Epithelial cell of prostate (primary cell): ENCODE results near the gene BTG2.
A peak's percentile ranks its signal among the peaks of the same experiment; 100 is the strongest.
"Not testable (repeated sequence)": the region's sequence is repeated elsewhere in the genome, so short reads cannot be mapped to it uniquely, and the experiment has no call there.

Experiments
- DNase-seq: peaks from one replicate; pipeline ENCODE4 v3.0.0-alpha.2; 2011; ENCODE audit warnings: low read depth, low spot score
- H3K27ac ChIP-seq: fragments of 450-650 bp; 2 replicates; pipeline ENCODE4 v1.5.1; 2017; ENCODE audit warnings: mild to moderate bottlenecking

The BTG2 gene, protein sequence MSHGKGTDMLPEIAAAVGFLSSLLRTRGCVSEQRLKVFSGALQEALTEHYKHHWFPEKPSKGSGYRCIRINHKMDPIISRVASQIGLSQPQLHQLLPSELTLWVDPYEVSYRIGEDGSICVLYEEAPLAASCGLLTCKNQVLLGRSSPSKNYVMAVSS

DNA sequence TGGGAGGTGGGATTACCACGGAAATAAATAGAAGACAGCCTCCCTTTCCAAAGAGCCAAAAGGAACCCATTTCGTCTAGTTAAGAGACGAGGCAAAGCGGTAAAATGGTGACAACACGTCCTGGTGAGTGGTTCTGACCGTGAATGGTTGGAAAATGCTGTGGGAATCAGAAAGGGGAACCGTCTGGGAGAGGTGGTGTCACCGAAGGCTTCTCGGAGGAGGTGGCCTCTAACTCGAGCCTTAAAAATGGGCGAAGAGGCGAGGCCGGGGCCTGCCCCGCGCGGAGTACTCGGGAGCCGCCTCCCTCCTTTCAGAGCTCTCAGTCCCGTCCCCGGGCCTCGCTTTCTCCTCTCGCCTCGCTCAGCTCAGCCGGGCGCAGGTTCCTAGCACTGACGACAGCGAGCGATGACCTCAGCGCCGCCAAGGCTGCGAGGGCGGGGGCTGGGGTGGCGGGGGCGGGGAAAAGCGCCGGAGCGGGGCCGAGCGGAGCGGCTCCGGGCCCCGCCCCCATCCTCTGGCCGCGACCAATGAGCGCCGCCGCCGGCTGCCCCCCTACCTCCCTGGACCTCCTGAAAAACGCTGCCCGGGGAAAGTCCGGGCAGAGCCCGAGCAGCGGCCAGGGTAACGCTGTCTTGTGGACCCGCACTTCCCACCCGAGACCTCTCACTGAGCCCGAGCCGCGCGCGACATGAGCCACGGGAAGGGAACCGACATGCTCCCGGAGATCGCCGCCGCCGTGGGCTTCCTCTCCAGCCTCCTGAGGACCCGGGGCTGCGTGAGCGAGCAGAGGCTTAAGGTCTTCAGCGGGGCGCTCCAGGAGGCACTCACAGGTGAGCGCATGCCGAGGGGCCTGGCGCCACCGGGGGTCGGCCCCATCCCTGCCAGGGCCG, at the start of gene BTG2:
Gene BTG2 (plus strand): TSS at position 601 of the 890 bp plus-strand sequence. CDS start 88 bp downstream, at position 689.
- DNase-seq = peak; percentile 66
- peak within 1 kb of the TSS; percentile 91 for H3K27ac ChIP-seq

DNA sequence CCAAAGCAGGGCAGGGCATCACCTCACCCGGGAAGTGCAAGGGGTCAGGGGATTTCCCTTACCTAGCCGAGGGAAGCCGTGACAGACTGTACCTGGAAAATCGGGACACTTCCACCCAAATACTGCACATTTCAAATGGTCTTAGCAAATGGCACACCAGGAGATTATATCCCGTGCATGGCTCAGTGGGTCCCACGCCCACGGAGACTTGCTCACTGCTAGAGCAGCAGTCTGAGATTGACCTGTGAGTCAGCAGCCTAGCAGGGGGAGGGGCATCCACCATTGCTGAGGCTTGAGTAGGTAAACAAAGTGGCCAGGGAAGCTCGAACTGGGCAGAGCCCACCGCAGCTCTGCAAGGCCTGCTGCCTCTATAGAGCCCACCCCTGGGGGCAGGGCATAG, 48.7 kb upstream of the BTG2 start:
- H3K27ac ChIP-seq, DNase-seq: not testable (repeated sequence)

DNA sequence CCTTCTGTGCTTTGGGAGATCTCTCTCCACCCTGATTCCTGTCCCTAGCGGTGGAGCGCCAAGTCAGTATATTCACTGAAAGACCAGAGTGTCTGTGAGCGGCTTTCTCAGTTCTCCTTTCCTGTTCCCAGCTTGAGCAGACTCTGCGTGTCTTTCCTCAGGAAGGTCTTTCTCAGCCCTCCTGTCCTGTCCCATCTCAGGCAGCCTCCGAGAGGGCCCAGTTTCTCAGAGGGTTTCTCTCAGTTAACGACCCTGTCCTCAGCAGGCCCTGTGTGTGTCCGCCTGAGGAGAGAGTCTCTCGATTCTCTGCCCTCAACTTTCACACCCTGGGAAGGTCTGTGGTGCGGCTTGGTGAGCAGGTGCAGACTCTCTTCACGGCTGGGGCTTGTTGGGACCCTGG, 41.8 kb upstream of the BTG2 start:
- DNase-seq = no peak
- no peak overlapping the region for H3K27ac ChIP-seq

DNA sequence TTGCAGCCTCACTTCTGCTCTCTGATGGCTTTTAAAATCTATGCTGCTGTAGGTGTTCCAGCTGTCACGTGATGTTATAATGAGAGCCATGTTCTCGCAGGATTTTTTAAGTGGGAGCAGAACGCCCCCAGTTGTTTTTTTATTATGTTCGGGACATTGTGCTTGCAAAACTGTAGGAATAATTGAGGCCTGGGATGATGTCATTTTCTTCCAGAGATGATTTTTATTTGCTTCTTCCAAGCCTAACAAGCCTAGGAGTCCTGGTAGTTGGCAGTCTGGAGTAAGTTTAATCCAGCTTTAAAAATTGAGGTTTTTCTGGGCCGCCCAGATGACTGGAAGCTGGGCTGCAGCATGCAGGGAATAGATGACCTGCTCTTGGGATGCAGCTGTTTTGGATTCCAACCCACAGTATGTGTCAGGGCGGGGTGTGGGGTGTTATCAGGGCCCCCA, 41.2 kb upstream of the BTG2 start:
- DNase-seq = no peak
- H3K27ac ChIP-seq = peak overlapping the region; percentile 76

DNA sequence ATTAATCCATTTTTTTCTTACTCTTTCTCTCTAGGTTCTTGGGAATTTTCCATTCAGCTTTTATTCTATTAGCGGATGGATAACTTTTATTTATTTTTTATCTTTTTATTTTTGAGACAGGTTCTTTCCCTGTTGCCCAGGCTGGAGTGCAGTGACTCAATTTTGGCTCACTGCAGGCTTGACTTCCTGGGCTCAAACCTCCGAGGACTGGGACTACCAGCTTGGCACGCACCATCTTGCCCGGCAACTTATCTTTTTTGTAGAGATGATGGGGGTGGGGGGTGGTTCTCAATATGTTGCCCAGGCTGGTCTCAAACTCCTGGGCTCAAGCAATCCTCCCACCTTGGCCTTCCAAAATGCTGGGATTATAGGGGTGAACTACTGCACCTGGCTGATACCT, 39.8 kb upstream of the BTG2 start:
- peak overlapping the region; percentile 76 for H3K27ac ChIP-seq
- DNase-seq = no peak

DNA sequence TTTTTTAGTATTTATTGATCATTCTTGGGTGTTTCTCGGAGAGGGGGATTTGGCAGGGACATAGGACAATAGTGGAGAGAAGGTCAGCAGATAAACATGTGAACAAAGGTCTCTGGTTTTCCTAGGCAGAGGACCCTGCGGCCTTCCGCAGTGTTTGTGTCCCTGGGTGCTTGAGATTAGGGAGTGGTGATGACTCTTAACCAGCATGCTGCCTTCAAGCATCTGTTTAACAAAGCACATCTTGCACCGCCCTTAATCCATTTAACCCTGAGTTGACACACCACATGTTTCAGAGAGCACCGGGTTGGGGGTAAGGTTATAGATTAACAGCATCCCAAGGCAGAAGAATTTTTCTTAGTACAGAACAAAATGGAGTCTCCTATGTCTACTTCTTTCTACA, 39.2 kb upstream of the BTG2 start:
- H3K27ac ChIP-seq = peak overlapping the region; percentile 76
- not testable (repeated sequence) for DNase-seq

DNA sequence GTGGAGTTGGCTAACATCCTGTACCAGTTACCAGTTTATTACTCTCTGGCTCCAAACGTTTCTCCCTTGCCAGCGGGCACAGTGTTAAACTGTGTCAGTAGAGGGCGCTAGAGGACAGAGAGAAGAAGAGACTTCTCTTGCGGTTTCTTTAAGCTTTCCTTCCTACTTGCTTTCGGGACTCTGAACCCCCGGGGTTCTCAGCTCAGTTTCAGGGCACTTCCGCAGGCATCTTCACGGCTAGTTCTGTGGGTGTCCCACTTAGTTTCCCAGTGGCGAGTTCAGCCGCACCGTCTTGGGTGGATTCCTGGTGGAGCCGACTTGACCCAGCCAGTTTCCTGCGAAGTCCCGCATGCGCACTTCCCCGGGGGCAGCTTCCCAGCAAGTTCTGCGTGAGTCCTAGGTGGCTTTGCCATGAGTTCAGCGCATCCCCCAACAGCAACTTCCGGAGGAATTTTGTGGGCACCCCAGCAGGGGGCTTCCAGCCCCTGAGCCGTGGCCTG, 37.9 kb upstream of the BTG2 start:
- H3K27ac ChIP-seq = peak overlapping the region; percentile 38
- DNase-seq = no peak

DNA sequence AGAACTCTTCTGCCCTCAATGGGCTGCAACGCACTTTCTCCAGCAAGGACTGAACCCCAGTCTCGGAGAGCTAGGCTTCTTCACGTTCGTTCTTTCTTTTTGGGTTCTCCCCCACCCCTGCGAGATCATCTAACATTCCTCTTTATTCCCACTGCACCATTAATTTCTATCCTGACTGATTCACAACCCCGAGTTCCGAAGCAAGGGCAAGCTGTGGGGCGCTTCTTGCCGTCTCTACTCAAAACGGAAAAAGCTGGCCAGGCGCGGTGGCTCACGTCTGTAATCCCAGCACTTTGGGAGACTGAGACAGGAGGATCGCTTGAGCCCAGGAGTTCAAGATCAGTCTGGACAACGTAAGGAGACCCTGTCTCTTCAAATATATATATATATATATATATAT, 37.4 kb upstream of the BTG2 start:
- H3K27ac ChIP-seq = no peak overlapping the region
- no peak for DNase-seq

DNA sequence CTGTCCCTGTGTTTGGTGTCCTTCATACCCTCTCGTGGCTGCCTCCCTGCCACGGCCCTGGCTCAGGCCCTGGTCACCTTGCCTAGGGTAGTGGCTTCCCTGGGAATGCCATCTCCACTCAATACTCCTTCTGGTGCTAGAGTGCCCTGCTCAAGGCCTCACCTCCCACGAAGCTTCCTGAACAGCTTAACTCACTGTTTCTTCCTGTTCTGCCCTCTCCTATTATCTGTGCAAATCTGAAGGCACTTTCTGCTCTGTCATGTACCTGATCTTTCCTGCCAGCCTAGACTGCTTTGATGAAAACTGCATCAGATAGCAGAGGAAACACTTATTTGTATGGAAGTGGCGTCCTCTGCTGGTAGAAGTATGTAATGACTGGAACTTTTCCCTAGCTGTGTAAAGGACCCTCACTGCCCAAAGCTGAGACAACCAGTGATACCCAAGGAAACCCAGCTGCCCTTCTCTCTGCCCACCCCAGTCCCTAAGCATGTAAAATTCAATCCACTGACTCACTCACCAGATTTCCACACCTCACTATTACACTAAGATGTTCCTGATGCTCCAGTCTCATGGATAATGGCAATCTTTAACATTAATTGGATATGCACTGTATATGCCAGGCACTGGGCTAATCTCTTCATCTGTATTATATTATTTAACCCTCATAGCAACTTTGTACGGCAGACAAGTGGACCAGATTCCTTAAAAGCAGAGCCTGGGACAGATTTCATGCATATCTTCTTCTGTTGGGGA, 36.2 kb upstream of the BTG2 start:
- no peak for DNase-seq
- H3K27ac ChIP-seq = peak overlapping the region; percentile 38

DNA sequence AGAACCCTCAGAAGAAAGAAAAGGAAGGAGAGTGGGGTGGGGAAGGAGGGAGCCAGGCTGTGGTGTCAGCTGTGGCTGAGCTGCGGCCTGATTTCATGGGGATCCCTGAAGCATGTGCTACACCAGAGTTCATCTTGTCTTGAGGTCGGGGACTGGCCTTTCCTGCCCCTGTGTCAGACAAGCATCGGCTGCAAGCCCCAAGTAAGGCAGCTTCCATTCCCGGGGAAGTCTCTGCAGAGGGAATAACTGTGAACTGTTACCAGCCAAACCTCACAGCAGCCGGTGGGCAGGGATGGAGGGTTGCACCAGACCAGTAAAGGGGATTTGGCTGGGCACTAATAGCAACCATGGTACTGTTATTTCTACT, 35.7 kb upstream of the BTG2 start:
- no peak overlapping the region for H3K27ac ChIP-seq

DNA sequence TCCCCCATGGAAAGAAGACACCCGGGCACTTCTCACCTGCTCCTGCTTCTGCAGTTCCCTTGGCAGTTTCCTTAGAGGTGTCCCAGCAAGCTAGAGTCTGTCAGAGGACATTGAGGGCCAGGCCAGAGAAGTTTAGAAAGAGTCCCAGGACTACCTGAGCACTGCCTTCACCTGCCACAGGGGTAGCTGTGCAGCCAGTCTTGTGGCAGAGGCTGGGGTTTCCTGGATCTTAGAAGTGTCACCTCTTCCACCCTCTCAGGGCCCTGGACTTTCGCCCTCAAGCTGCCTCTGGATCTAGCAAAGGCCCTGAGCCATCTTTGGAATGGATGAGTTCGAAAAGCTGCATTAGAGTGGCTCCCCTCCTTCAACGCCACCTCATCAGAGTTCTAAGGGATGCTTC, 34.9 kb upstream of the BTG2 start:
- DNase-seq = no peak
- H3K27ac ChIP-seq = no peak overlapping the region

More for the DNA sequence above, 35.7 kb upstream of the BTG2 start:
- DNase-seq = no peak

DNA sequence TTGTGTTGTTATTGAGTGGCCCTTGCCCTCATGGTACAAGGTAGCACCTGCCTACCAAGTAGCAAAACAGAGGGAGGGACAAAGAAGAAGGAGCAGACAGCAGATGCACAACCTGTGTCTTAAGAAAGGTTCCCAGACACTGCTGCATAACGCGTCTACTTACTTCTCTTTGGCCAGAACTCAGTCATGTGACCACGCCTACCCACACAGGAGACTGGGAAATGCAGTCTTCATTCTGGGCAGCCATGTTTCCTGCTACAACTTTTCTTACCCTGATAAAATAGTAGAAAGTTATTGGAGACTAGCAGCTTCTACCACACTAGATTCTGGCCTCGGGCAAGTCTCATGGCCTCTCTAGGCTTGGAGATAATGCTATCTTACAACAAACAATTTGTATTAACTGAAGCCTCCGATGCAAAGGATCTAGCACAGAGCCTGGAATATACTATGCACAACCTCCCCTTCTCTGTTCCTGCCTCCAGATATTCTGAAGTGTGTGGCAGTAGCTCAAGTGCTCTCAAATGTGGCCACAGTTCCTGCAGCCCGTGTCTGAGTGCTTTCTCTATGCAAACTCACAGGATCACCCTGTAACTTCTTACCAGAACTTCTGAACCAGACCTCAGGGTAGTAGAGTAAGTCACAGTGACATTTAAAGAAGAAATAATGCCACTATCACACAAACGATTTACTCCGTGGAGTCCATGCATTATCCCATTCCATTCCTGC, 34.1 kb upstream of the BTG2 start:
- no peak overlapping the region for H3K27ac ChIP-seq
- DNase-seq = no peak

DNA sequence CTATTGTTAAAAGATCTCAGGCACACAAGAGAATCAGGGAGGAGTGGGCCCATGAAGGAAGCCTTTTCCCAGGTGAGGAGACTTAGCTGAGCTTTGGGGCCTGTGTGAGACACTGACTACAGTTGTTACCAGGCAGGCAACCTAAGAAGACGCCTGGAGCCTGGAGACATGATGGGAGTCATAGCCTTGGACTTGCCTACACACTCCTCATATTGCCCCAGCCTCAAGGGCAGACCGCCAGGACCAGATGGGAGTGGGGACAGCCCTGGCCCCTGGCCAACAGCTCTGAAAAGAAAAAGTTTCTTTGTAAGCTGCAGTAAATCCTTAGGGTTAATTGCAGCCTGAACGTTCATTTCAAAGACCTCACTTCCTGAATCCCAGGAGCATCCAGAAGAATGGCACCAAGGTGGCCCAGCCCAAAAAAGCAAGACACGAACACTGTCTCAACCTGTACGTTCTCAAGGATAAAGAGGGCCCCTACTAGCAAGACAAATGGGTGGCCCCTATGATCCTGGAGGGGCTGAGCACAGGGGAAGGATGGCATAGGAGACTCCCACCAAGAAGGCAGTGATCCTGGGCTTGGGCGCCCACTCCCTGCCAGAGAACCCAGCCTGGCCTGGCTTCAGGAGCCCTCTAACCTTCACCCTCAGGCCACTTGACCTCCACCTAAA, 33.2 kb upstream of the BTG2 start:
- H3K27ac ChIP-seq = no peak overlapping the region
- DNase-seq = no peak

DNA sequence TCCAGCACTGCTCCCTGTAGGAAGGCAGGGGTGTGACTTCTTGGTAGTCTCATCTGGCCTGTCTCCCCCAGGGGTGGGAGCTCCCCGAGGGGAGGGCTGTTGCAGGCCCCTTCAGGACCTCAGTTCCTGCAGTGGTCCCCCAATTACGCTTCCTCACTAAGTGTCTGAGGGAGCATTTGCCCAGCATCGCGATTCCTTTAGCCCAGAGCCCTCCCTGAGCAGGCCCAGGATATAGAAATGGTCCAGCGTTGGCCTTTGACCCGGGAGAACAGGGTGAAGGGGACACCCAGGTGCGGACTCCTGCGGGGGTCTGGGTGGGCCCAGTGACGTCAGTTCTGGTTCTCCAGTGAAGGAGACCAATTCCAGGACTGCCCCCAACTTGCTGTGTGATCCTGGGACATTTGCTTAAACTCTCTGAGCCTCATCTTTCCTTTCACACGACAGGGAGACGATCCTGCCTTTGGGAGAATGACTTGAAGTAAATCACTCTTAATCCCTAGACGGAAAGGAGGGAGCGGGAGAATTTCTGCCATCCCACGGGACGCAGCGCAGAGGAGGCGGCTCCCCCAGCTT, 32.6 kb upstream of the BTG2 start:
- H3K27ac ChIP-seq = no peak overlapping the region
- no peak for DNase-seq

DNA sequence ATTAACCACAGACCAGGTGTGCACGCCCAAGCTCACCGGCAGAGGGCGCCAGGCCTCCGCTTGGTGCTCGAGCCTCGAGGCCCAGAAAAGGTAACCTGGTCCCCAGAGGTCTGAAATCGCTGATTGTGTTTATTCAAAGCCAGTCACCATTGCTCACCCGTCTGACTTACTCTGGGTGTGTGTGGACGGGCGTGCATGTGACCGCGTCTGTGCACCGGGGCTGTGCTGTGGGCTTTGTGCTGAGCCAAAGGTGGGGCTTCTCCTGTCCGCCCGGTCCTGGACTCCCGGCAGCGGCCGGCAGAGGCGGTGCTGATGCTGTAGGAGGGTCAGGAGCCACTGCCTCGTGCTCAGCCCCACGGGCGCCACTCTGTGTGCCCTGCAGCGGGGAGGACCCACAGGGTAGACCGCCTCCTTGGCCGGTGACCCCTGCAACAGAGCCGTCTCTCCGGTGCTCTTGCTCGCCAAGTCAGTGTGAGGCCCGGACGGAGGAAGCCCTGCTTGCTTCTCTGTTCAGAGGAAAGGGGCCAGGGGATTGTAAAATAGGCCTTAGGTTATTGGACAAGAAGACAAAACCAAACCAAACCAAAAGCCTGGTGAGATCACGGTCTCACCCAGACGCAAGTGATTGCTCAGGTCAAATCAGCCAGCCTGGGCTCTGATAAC, 32.0 kb upstream of the BTG2 start:
- peak overlapping the region; percentile 57 for H3K27ac ChIP-seq
- DNase-seq = peak; percentile 87

DNA sequence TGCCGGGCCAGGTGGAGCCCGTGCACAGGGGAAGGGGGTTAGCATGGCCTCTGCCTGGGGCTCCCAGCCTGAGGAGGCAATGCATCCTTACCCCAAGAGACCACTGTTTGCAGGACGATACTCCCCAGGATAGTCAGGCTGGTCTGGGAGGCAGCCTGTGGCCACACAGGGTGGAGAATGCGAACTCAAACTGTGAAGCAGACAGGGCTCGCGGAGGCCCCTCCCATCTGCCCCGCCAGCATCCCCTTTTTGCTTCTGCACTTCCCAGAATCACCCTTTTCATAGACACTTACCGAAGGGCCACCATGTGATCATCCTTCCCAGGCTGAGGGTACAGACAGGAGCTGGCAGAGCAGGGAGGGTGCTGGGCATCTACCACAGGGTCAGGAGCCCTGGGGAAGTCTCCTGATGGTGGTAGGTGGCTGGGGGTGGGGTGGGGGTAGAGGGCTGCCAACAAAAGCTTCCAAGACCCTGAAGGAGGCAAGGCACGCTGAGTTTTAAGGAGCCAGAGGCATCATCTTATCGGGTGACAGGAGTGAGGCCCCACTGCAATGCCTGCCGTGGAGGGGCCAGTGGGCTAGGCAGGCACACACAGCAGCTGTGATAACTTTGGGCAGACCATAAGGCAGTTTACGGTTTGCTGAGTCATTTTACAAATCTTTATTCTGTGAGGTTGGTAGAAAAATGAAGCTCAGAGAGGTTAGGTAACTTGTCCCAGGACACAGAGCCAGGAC, 31.3 kb upstream of the BTG2 start:
- H3K27ac ChIP-seq = peak overlapping the region; percentile 57
- no peak for DNase-seq

DNA sequence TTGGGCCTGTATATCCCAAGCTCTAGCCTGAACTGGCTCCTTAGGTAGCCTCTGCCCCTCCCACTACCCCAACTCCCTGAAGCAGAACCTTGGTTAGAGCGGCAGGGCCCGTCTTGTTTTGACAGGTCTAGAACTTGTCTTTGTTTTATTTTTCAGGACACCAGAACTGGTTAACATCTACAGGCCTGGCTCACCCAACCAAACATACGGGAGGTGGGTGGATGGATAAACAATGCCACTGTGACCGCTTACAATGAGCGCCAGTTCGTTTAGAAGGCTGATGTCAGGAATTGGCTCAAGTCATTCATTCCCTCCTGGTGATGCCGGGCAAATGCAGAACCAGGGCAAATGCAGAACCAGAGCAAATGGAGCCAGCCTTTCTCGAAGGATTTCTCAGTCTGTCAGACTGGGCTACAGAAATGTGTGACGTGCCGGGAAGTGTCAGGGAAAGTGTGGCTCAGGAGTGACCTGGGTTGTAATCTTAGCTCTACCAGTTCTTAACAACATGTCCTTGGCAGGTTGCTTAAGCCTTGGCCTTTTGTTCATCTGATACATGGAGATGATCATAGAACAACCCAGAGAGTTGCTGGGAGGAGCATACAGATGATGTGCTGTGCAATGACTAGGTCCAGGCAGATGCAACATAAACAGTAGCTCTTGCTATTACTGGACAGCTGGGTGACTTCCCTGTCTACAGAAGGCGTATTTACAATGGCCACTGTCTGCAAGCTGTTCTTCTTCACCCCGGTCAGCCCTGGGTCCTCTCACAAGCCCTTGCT, 30.5 kb upstream of the BTG2 start:
- peak; percentile 84 for DNase-seq
- peak overlapping the region; percentile 57 for H3K27ac ChIP-seq
